K562 (cell line): ENCODE data around the gene ZMYND12. TPM values are rescaled to one million over a fixed set of nuclear protein-coding genes. Genes with fewer than 3 reads are reported as not detected.
A peak's percentile ranks its signal among the peaks of the same experiment; 100 is the strongest.

Experiments used
- ASH1L ChIP-seq: fragments of 450-650 bp; IDR thresholded peaks from 2 replicates; pipeline ENCODE4 v1.6.1; 2018; ENCODE audit warnings: borderline replicate concordance, mild to moderate bottlenecking, low read depth; ENCODE audit not compliant: partially characterized antibody
- DEAF1 ChIP-seq: fragments of 450-650 bp; formaldehyde crosslinking; IDR thresholded peaks from 2 replicates; pipeline ENCODE4 v1.4.0; 2020; ENCODE audit warnings: mild to moderate bottlenecking, moderate library complexity
- HMG20A ChIP-seq: fragments of 450-650 bp; formaldehyde crosslinking; conservative IDR thresholded peaks from 2 replicates; pipeline ENCODE4 v1.4.0; 2020; ENCODE audit warnings: mild to moderate bottlenecking, mixed read lengths
- HNRNPLL ChIP-seq: fragments of 200-400 bp; formaldehyde crosslinking; IDR thresholded peaks from 2 replicates; pipeline ENCODE4 v1.6.1; 2017; ENCODE audit warnings: low read length, low read depth, mild to moderate bottlenecking; ENCODE audit not compliant: poor library complexity, severe bottlenecking
- KLF10 ChIP-seq: fragments of 250-450 bp; sonication (Bioruptor Pico); IDR thresholded peaks from 2 replicates; pipeline ENCODE4 v1.6.1; 2021; ENCODE audit warnings: matching md5 sums
- MAX ChIP-seq: sonication (generic); formaldehyde crosslinking; IDR thresholded peaks from 2 replicates; pipeline ENCODE4 v1.9.0; 2022; ENCODE audit warnings: mild to moderate bottlenecking, missing genetic modification reagents
- MEIS2 ChIP-seq: fragments of 450-650 bp; IDR thresholded peaks from 2 replicates; pipeline ENCODE4 v1.6.1; 2014; ENCODE audit warnings: mild to moderate bottlenecking; ENCODE audit not compliant: partially characterized antibody
- NCOA2 ChIP-seq, 2 experiments: fragments of 450-650 bp; IDR thresholded peaks; 2 replicates each; pipeline ENCODE4 v1.6.1; 2018; ENCODE audit warnings: mild to moderate bottlenecking in 2 of 2, moderate library complexity in 1 of 2; ENCODE audit not compliant: partially characterized antibody in 2 of 2
- NKRF ChIP-seq: fragments of 450-650 bp; IDR thresholded peaks from 2 replicates; pipeline ENCODE4 v1.6.1; 2016; ENCODE audit warnings: borderline replicate concordance
- SETDB1 ChIP-seq: IDR thresholded peaks from one replicate; pipeline ENCODE4 v1.6.1; 2012; ENCODE audit warnings: low read length, control low read depth, inconsistent platforms
- SIX5 ChIP-seq, 2 experiments: IDR thresholded peaks; 2 replicates each; pipeline ENCODE4 v1.6.1; 2011; ENCODE audit warnings: low read length in 2 of 2, borderline replicate concordance in 1 of 2, low read depth in 1 of 2, mild to moderate bottlenecking in 1 of 2, moderate library complexity in 1 of 2; ENCODE audit not compliant: insufficient read depth in 1 of 2
- ZNF324 ChIP-seq: fragments of 250-450 bp; sonication (Bioruptor Pico); IDR thresholded peaks from 2 replicates; pipeline ENCODE4 v1.4.0; 2020; ENCODE audit warnings: mild to moderate bottlenecking
- ZNF408 ChIP-seq: fragments of 250-450 bp; sonication (Bioruptor Pico); IDR thresholded peaks from 2 replicates; pipeline ENCODE4 v1.4.0; 2020; ENCODE audit warnings: low read depth, mild to moderate bottlenecking, moderate library complexity
- ZNF561 ChIP-seq: fragments of 450-650 bp; formaldehyde crosslinking; conservative IDR thresholded peaks from 2 replicates; pipeline ENCODE4 v1.4.0; 2020; ENCODE audit warnings: mild to moderate bottlenecking, moderate library complexity
- ZNF655 ChIP-seq: fragments of 250-450 bp; sonication (Bioruptor Pico); IDR thresholded peaks from 2 replicates; pipeline ENCODE4 v1.5.0; 2021
- ZNF76 ChIP-seq: fragments of 250-450 bp; sonication (Bioruptor Pico); IDR thresholded peaks from 2 replicates; pipeline ENCODE4 v1.4.0; 2020; ENCODE audit warnings: mild to moderate bottlenecking, moderate library complexity, borderline replicate concordance
- polyA plus RNA-seq, 8 experiments: library from polyadenylated mRNA; depleted of rRNA in 4 of 8; stranded (reverse) in 5 of 8; unstranded in 3 of 8; fragments of >200 nt; fragmentation: Nextera tagmentation in 2 of 8; fragmentation: Illumina TruSeq in 1 of 8; extraction: Ambion mirVana in 2 of 8; extraction: Trizol in 1 of 8; gene quantifications; 2 replicates each; pipeline versions ENCODE4 v1.2.1 to v1.2.3, GENCODE V29; 2011 to 2014; ENCODE audit warnings: inconsistent platforms in 1 of 8, missing spikeins in 1 of 8
- total RNA-seq, 7 experiments: library from RNA; depleted of rRNA in 6 of 7; stranded (reverse); fragments of >200 nt in 6 of 7; fragmentation: Illumina TruSeq in 2 of 7; extraction: Trizol in 2 of 7; gene quantifications; 2 replicates each; pipeline versions ENCODE4 v1.2.1 to v1.2.3, GENCODE V29; 2011 to 2021; ENCODE audit warnings: low replicate concordance in 1 of 7
- TF ChIP-seq, protein P1 (sequence below), 2 experiments: IDR thresholded peaks in 1 of 2; conservative IDR thresholded peaks in 1 of 2; 2 replicates each; pipeline ENCODE4 v1.6.1; 2016; ENCODE audit warnings: low read depth in 2 of 2, mild to moderate bottlenecking in 1 of 2, missing compliant biosample characterization in 1 of 2, missing genetic modification characterization in 1 of 2, moderate library complexity in 1 of 2
- TF ChIP-seq, protein P2 (sequence below): fragments of 250-450 bp; sonication (Bioruptor Pico); IDR thresholded peaks from 2 replicates; pipeline ENCODE4 v1.5.1; 2021; ENCODE audit warnings: mild to moderate bottlenecking

Gene ZMYND12
- total and polyA plus RNA-seq, 9 of the 15 experiments (the other 6 are each of a cell fraction or from before 2014, with no cell fraction given): not detected

DNA sequence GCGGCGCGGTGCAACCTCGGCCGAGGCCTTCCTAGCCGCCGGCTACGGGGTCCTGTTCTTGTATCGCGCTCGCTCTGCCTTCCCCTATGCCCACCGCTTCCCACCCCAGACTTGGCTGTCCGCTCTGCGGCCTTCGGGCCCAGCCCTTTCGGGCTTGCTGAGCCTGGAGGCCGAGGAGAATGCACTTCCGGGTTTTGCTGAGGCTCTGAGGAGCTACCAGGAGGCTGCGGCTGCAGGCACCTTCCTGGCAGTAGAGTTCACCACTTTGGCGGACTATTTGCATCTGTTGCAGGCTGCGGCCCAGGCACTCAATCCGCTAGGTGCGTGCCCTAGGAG is 900 bp upstream of the ZMYND12 start (continued):
- no peak for TF ChIP-seq ZNF408
- no peak for TF ChIP-seq MAX (CRISPR knock-in tag)
- no peak for TF ChIP-seq ZNF655
- no peak for TF ChIP-seq HNRNPLL
- 0 out of 2 replicates have a peak, but pooled peaks have one; percentile 55 for TF ChIP-seq NKRF
- TF ChIP-seq, protein P1, sequence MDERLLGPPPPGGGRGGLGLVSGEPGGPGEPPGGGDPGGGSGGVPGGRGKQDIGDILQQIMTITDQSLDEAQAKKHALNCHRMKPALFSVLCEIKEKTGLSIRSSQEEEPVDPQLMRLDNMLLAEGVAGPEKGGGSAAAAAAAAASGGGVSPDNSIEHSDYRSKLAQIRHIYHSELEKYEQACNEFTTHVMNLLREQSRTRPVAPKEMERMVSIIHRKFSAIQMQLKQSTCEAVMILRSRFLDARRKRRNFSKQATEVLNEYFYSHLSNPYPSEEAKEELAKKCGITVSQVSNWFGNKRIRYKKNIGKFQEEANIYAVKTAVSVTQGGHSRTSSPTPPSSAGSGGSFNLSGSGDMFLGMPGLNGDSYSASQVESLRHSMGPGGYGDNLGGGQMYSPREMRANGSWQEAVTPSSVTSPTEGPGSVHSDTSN (CRISPR knock-in tag; IDR thresholded peaks at IDR 0.05; ENCODE audit: low read depth): no peak
- TF ChIP-seq, protein P1 (tag; conservative IDR thresholded peaks at IDR 0.05; ENCODE audit: low read depth): no peak
- no peak for TF ChIP-seq KLF10 (CRISPR knock-in tag)
- peak; percentile 42 for TF ChIP-seq ASH1L
- TF ChIP-seq ZNF324: no peak
- TF ChIP-seq HMG20A (CRISPR knock-in tag): no peak
- TF ChIP-seq NCOA2 (IDR thresholded peaks at IDR 0.05; ENCODE audit: partially characterized antibody in 2 of 2): no peak
- TF ChIP-seq, protein P2, sequence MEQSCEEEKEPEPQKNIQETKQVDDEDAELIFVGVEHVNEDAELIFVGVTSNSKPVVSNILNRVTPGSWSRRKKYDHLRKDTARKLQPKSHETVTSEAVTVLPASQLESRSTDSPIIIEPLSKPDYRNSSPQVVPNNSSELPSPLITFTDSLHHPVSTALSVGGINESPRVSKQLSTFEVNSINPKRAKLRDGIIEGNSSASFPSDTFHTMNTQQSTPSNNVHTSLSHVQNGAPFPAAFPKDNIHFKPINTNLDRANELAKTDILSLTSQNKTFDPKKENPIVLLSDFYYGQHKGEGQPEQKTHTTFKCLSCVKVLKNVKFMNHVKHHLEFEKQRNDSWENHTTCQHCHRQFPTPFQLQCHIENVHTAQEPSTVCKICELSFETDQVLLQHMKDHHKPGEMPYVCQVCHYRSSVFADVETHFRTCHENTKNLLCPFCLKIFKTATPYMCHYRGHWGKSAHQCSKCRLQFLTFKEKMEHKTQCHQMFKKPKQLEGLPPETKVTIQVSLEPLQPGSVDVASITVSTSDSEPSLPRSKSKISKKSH (CRISPR knock-in tag): no peak
- TF ChIP-seq MEIS2: no peak
- TF ChIP-seq DEAF1: no peak
- no peak for TF ChIP-seq ZNF561 (CRISPR knock-in tag)
- no peak for TF ChIP-seq SETDB1
- no peak for TF ChIP-seq SIX5 (IDR thresholded peaks at IDR 0.05; ENCODE audit: borderline replicate concordance in 1 of 2, insufficient read depth in 1 of 2, low read depth in 1 of 2, low read length in 2 of 2)
- no peak for TF ChIP-seq ZNF76
